ENCODE measurements around the gene GALNT2. TPM values are rescaled to one million over a fixed set of nuclear protein-coding genes. Genes with fewer than 3 reads are reported as not detected.

The GALNT2 gene
- total RNA-seq, 1 donor from 2014 or later = 28.3 TPM

DNA sequence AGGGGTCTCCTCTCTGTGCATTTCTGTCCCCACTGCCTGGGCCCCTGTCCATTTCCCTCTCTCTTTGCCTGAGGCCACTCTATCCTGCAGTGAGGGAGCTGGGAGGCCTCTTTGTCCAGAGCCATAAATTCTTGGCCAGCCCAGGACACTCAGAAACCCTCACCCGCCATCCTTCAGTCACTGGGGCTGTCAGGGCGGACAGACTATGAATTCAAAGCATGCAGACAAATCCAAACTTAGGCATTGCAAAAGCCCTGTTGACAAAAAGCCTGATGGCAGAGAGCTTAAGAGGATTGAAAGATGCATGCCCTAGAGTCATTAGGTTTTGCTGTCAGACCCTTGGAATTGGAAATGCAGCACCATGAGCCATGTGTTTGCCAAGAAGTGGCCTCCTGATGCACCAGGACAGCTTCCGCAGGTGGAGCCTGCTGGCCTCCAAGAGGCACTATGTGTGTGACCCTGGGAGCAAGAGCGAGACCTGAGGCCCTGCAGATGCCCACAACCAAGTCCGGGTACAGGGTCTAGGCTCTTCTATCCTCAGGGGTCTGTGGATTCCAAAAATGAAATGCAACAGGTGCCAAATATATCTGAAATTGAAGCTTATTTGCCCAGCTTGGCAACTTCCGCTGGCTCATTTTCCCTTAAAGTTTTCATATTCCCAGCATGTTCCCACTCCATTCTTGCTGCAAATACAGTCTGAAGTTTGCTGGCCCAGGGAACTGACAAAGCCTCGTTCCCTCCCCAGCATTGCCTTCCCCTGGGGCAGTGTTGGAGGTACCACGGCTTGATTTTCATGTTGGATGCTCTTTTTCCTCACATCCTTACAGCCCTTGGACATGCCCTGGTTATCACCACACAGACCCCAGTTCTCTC lies 181.2 kb downstream of the GALNT2 start:
- no peak for DNase-seq
- Histone ChIP-seq H3K9me3 (replicated peaks) (no peaks in the 10 kb centered on the region), H3K36me3 (peaks cover 59% of the 10 kb centered on the region), H3K27ac (replicated peaks) (no peak overlapping the region), H3K4me1 (no peaks in the 10 kb centered on the region), H3K27me3 (ENCODE audit: low read depth) (no peaks in the 10 kb centered on the region), H3K4me3 (no peak overlapping the region)
- TF ChIP-seq, protein P1, sequence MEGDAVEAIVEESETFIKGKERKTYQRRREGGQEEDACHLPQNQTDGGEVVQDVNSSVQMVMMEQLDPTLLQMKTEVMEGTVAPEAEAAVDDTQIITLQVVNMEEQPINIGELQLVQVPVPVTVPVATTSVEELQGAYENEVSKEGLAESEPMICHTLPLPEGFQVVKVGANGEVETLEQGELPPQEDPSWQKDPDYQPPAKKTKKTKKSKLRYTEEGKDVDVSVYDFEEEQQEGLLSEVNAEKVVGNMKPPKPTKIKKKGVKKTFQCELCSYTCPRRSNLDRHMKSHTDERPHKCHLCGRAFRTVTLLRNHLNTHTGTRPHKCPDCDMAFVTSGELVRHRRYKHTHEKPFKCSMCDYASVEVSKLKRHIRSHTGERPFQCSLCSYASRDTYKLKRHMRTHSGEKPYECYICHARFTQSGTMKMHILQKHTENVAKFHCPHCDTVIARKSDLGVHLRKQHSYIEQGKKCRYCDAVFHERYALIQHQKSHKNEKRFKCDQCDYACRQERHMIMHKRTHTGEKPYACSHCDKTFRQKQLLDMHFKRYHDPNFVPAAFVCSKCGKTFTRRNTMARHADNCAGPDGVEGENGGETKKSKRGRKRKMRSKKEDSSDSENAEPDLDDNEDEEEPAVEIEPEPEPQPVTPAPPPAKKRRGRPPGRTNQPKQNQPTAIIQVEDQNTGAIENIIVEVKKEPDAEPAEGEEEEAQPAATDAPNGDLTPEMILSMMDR (IDR thresholded peaks at IDR 0.05; ENCODE audit: borderline replicate concordance) = no peak
- intact Hi-C loops (cut with micrococcal nuclease) = no loop called here

DNA sequence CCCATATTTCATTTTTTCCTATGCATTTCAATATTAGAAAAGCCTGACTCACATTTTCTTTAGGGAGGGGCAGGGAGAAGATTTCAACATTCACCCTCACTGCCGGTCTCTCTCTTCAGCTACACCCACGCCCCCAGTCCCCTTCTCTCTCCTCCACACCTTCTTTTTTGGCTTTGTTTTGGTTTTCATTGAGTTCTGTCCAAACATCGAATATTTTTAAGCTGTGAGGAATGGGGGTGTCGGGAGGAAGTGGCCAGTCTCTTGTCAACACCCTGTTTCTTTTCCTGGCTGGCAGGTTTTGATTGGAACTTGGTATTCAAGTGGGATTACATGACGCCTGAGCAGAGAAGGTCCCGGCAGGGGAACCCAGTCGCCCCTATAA lies 181.8 kb downstream of the GALNT2 start:
- Histone ChIP-seq H3K27me3 (ENCODE audit: low read depth) (no peaks in the 10 kb centered on the region), H3K4me3 (no peak overlapping the region), H3K27ac (replicated peaks) (no peak overlapping the region), H3K4me1 (no peaks in the 10 kb centered on the region), H3K36me3 (peaks cover 54% of the 10 kb centered on the region), H3K9me3 (replicated peaks) (no peaks in the 10 kb centered on the region)
- TF ChIP-seq, protein P1 (IDR thresholded peaks at IDR 0.05; ENCODE audit: borderline replicate concordance) = no peak
- intact Hi-C loops (cut with micrococcal nuclease) = no loop called here
- no peak for DNase-seq

DNA sequence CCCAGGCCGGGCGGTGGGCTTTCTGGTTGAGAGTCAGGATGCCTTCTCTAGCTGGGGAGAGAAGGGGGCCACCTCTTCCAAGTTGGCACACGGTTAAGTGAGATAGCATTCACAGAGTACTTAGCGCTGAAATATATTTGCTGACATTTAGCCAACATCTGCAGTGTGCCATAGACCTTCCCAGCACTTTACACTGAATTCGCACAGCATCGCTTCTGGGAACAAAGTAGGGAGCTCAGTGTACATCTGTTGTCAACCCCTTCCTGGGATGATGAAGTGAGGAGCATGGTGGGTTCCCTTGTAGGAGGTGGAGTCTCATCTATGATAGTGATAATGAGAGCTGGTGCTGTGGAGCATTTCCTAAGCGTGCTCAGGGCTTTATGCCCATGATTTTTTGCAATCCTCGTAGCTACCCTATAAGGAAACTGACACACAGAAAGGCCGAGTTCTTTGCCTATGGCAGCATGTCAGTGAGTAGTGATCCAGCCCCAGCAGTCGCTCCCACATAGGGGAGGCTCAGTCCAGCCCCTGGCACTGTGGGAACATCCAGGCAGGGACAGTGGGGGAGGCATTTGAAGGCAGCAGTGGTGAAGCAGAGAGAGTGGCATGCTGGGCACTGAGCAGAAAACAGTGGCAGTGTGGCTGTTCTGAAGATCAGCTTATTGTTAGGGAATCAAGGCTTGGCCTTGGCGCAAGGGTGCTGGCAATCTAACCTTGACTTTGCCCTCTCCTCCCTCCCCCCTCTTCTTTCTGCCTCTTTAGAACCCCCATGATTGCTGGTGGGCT lies 182.8 kb downstream of the GALNT2 start:
- no peak for DNase-seq
- H3K4me1 ChIP-seq = no peaks in the 10 kb centered on the region
- no peaks in the 10 kb centered on the region for H3K9me3 ChIP-seq (replicated peaks)
- TF ChIP-seq, protein P1 (IDR thresholded peaks at IDR 0.05; ENCODE audit: borderline replicate concordance) = no peak
- intact Hi-C loops (cut with micrococcal nuclease) = no loop called here
- H3K27ac ChIP-seq (replicated peaks) = no peak overlapping the region
- peaks cover 51% of the 10 kb centered on the region for H3K36me3 ChIP-seq
- H3K4me3 ChIP-seq = no peak overlapping the region
- H3K27me3 ChIP-seq (ENCODE audit: low read depth) = no peaks in the 10 kb centered on the region

DNA sequence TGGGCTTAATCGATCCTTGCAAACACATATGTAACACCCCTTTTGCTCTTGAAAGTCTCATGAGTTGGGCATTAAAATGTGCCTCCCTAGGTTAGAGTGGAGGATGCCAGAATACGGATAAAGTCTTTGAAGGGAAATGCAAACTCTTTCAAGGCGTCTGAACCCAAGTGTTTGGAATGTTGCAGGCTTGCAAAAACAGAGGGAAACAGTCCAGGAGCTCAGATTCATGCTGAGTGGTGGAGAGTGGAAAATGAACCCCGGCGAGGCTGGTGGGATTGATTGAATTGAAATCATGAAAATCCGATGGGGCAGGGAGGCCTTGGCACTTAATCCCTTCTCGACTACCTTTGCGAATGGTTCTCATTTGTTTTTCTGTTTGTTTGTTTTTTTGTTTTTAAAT lies 183.6 kb downstream of the GALNT2 start:
- Histone ChIP-seq H3K9me3 (replicated peaks) (no peaks in the 10 kb centered on the region), H3K27me3 (ENCODE audit: low read depth) (no peaks in the 10 kb centered on the region), H3K36me3 (peaks cover 51% of the 10 kb centered on the region), H3K27ac (replicated peaks) (no peak overlapping the region), H3K4me3 (no peak overlapping the region), H3K4me1 (no peaks in the 10 kb centered on the region)
- TF ChIP-seq, protein P1 (IDR thresholded peaks at IDR 0.05; ENCODE audit: borderline replicate concordance) = no peak
- no peak for DNase-seq
- intact Hi-C loops (cut with micrococcal nuclease) = no loop called here

DNA sequence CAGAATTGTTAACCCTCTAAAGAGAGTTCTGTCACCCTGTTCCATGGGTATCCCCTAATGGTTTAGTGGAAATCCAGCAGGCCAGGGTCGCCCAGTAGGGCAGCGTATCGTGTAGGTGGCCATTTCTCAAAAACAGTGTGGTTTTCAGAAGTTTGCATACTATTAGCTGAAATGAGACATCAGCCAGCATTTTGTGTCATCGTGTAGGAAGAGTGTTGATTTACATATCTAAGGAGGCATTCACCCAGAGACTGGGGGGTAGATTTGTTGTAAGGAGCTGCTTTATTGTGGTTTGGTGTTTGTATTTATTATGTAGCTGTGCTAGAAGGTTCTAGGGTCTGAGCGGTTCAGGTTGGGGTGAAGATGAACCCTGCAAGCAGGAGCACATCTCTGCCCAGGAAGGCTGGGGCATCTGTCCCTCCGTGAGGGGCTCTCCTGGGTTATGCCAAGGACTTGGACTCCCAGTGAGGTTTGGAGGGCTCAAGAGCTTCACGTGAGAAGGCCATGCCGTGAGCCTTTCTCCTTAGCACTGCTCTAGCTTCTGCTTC lies 184.7 kb downstream of the GALNT2 start:
- H3K27me3 ChIP-seq (ENCODE audit: low read depth) = no peaks in the 10 kb centered on the region
- H3K36me3 ChIP-seq = peaks cover 47% of the 10 kb centered on the region
- no peak overlapping the region for H3K4me3 ChIP-seq
- H3K9me3 ChIP-seq (replicated peaks) = no peaks in the 10 kb centered on the region
- DNase-seq = no peak
- intact Hi-C loops (cut with micrococcal nuclease) = no loop called here
- TF ChIP-seq, protein P1 (IDR thresholded peaks at IDR 0.05; ENCODE audit: borderline replicate concordance) = no peak
- H3K4me1 ChIP-seq = no peaks in the 10 kb centered on the region
- H3K27ac ChIP-seq (replicated peaks) = no peak overlapping the region

Measured in left ventricle myocardium inferior (tissue), 1 donor.